HUES6 (cell line): ENCODE measurements around the gene PLA2G2D.

Experiments used
- H3K27ac ChIP-seq: 2 replicates; pipeline ENCODE4 v1.7.0; 2013; ENCODE audit warnings: low read depth, mild to moderate bottlenecking, low read length, inconsistent platforms
- H3K27me3 ChIP-seq: 2 replicates; pipeline ENCODE4 v1.6.1; 2013; ENCODE audit warnings: low read length; ENCODE audit not compliant: control insufficient read depth, insufficient read depth
- H3K36me3 ChIP-seq: 2 replicates; pipeline ENCODE4 v1.6.1; 2013; ENCODE audit warnings: low read length; ENCODE audit not compliant: control insufficient read depth, insufficient read depth
- H3K4me1 ChIP-seq: 2 replicates; pipeline ENCODE4 v1.6.1; 2013; ENCODE audit warnings: low read length; ENCODE audit not compliant: control insufficient read depth, insufficient read depth
- H3K4me3 ChIP-seq: 2 replicates; pipeline ENCODE4 v1.5.1; 2013; ENCODE audit warnings: low read depth, low read length
- H3K9ac ChIP-seq: one replicate; pipeline ENCODE4 v1.6.1; 2013; ENCODE audit warnings: mild to moderate bottlenecking, low read length
- H3K9me3 ChIP-seq: 2 replicates; pipeline ENCODE4 v1.6.1; 2013; ENCODE audit warnings: low read depth, low read length; ENCODE audit not compliant: control insufficient read depth, insufficient read depth

The PLA2G2D gene

GRCh38 chr1:20075345-20075744 is 44.0 kb downstream of the PLA2G2D start:
- H3K4me3 ChIP-seq: no peak overlapping the region
- H3K9ac ChIP-seq: no peak overlapping the region
- H3K27ac ChIP-seq: no peak overlapping the region
- H3K4me1 ChIP-seq: no peaks in the 10 kb centered on the region
- no peaks in the 10 kb centered on the region for H3K27me3 ChIP-seq
- no peaks in the 10 kb centered on the region for H3K36me3 ChIP-seq
- no peaks in the 10 kb centered on the region for H3K9me3 ChIP-seq

DNA sequence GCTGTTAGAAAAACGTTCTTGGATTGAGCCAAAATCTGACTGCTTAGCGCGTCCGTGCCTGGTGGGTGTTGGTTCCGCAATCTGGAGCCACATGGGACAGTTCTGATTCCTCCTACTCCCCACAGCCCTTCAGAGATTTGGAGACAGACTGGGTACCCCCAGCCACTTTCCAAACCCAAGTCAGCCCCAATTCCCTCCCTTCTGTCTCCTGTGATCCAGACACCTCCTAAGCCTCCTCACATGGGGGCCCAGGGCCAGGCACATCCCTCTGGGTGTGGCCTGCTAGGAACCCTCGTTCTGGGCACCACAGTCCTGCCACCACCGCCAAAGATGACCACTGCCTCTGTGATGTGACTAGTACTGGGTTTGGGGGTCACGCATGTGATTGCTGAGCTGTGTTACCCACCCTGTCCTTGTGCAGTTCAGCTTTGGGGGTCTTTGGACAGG is 44.6 kb downstream of the PLA2G2D start:
- Histone ChIP-seq H3K9ac (no peak overlapping the region), H3K4me3 (no peak overlapping the region), H3K36me3 (no peaks in the 10 kb centered on the region), H3K27ac (no peak overlapping the region), H3K27me3 (no peaks in the 10 kb centered on the region), H3K9me3 (no peaks in the 10 kb centered on the region), H3K4me1 (no peaks in the 10 kb centered on the region)

GRCh38 chr1:20074055-20074724 is 45.1 kb downstream of the PLA2G2D start:
- no peak overlapping the region for H3K9ac ChIP-seq
- H3K27me3 ChIP-seq: no peaks in the 10 kb centered on the region
- H3K36me3 ChIP-seq: no peaks in the 10 kb centered on the region
- no peaks in the 10 kb centered on the region for H3K9me3 ChIP-seq
- H3K4me1 ChIP-seq: no peaks in the 10 kb centered on the region
- no peak overlapping the region for H3K27ac ChIP-seq
- H3K4me3 ChIP-seq: no peak overlapping the region

DNA sequence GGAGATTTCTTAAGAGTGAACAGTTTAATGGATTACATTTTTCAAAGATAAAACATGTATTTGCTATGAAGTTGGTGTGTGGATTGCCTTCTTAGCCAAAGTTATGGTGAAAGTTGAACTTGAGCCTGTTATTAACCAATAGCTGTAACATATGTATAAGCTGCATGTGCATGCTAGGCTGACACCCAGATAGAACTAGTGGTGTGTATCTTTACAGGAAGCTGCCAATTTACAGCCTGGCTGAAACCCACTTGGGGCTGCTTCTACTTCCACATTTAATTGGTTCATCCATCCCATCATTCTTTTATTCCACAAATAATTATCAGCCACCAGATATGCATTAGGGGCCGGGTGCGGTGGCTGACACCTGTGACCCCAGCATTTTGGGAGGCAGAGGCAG is 46.1 kb downstream of the PLA2G2D start:
- no peaks in the 10 kb centered on the region for H3K27me3 ChIP-seq

GRCh38 chr1:20072771-20073170 is 46.6 kb downstream of the PLA2G2D start:
- no peaks in the 10 kb centered on the region for H3K9me3 ChIP-seq
- H3K36me3 ChIP-seq: no peaks in the 10 kb centered on the region
- no peaks in the 10 kb centered on the region for H3K4me1 ChIP-seq
- no peak overlapping the region for H3K4me3 ChIP-seq
- H3K27me3 ChIP-seq: no peaks in the 10 kb centered on the region
- no peak overlapping the region for H3K9ac ChIP-seq
- H3K27ac ChIP-seq: no peak overlapping the region

More for the DNA sequence above, 46.1 kb downstream of the PLA2G2D start:
- Histone ChIP-seq H3K4me1 (no peaks in the 10 kb centered on the region), H3K9ac (no peak overlapping the region), H3K4me3 (no peak overlapping the region), H3K27ac (no peak overlapping the region), H3K36me3 (no peaks in the 10 kb centered on the region), H3K9me3 (no peaks in the 10 kb centered on the region)

DNA sequence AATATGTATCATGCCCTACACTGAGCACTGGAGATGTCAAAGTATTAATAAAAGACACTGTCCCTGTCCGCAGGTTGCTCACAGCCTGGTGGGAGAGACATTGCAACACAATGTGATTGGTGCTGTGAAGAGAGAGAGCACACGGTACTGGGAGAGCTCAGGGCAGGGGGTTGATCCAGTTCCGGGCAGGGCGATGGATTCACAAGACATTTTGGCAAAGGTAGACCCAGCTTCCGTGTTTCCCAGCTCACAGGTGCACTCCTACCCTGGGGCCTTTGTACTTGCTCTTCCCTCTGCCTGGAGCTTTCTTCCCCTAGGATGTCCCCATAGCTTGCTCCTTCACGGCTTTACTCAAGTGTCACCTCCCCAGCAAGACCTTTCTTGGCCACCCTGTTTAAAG is 47.9 kb downstream of the PLA2G2D start:
- Histone ChIP-seq H3K4me1 (no peaks in the 10 kb centered on the region), H3K27me3 (no peaks in the 10 kb centered on the region), H3K4me3 (no peak overlapping the region), H3K9me3 (no peaks in the 10 kb centered on the region), H3K9ac (no peak overlapping the region), H3K36me3 (no peaks in the 10 kb centered on the region), H3K27ac (no peak overlapping the region)

- no peak overlapping the region for H3K27ac ChIP-seq
- H3K4me1 ChIP-seq: no peaks in the 10 kb centered on the region
- H3K9me3 ChIP-seq: no peaks in the 10 kb centered on the region
- H3K36me3 ChIP-seq: no peaks in the 10 kb centered on the region
- H3K27me3 ChIP-seq: no peaks in the 10 kb centered on the region
- no peak overlapping the region for H3K4me3 ChIP-seq
- H3K9ac ChIP-seq: no peak overlapping the region
These were observed 49.0 kb downstream of the PLA2G2D start for GRCh38 chr1:20070357-20070756.

DNA sequence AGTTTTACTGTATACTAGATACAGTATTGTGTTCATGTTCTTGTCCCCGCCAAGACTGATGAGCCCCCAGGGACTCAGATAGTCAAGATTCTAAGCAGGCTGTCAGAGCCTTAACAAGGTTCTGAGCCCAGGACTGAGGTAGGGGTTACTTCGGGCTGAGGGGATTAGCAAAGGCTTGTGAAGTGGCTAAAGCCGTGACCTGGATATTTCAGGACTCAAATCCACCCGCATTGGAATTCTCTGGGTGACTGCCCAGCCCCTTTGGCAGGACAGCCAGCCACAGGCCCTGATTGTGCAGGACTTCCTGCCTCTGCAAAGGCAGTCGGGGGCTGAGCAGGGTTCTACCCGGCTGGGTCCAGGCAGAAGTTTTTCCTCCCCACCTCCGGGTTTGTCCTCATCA is 49.5 kb downstream of the PLA2G2D start, which contains the start of gene PLA2G5:
Gene PLA2G5 (plus strand): TSS at position 321 of the 400 bp plus-strand sequence. CDS start 14,637 bp downstream, outside the sequence.
- H3K27me3 ChIP-seq: no peaks in the 10 kb centered on the region
- H3K4me3 ChIP-seq: no peak within 1 kb of the TSS
- H3K9ac ChIP-seq: no peak within 1 kb of the TSS
- no peak within 1 kb of the TSS for H3K27ac ChIP-seq
- H3K9me3 ChIP-seq: no peaks in the 10 kb centered on the region
- no peaks in the 10 kb centered on the region for H3K4me1 ChIP-seq
- H3K36me3 ChIP-seq: no peaks in the 10 kb centered on the region

DNA sequence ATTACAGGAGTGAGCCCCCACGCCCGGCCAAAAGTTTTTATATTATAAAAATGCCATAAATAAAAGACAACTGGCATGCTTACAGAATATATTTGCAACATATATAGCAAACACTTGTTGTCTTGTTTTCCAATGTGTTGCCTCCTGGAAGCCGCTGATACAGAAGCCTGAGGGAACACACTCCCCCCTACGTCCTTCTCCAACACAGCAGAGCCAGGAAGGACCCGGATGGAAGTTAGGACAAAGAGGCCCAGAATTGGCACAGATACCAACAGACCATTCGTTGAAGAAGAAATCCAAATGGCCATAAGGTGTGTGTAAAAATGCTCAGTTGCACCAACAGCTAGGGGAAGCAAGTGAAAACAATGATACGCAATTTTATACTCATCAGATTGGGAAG is 50.6 kb downstream of the PLA2G2D start:
- Histone ChIP-seq H3K9ac (no peak overlapping the region), H3K4me1 (no peaks in the 10 kb centered on the region), H3K27me3 (no peaks in the 10 kb centered on the region), H3K9me3 (no peaks in the 10 kb centered on the region), H3K27ac (no peak overlapping the region), H3K36me3 (no peaks in the 10 kb centered on the region), H3K4me3 (no peak overlapping the region)

DNA sequence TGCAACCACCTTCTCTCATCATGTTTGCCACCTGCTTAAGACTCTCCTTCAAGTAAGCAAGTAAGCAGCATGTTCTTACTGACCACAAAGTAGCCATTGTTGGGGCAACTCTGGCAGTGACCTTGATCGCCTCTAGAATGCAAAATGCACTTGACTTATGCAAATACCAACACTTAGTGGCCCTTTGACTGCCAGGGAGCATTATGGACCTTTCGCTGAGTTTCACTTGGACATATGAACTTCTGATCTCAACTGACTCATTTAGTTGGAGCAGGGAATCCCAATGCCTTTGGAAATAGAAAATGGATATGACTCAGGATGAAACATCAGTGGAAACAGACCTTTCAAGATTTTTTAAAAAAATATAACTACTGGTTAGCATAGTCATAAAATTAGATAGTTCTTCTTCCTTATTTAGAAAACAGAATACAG is 55.5 kb downstream of the PLA2G2D start:
- no peaks in the 10 kb centered on the region for H3K36me3 ChIP-seq
- H3K4me3 ChIP-seq: no peak overlapping the region
- H3K27ac ChIP-seq: no peak overlapping the region
- no peak overlapping the region for H3K9ac ChIP-seq
- H3K27me3 ChIP-seq: no peaks in the 10 kb centered on the region
- no peaks in the 10 kb centered on the region for H3K4me1 ChIP-seq
- H3K9me3 ChIP-seq: no peaks in the 10 kb centered on the region
